Measurements from ENCODE around the gene FANK1.

- TF ChIP-seq CTCF (IDR thresholded peaks at IDR 0.05): no peak
- TF ChIP-seq POLR2A (IDR thresholded peaks at IDR 0.05): no peak
These were observed 141.6 kb downstream of the FANK1 start for GRCh38 chr10:126037946-126038345.
